MV-4-11 (cell line): ENCODE measurements around the gene SLC43A1.
"Not testable (repeated sequence)": the region's sequence is repeated elsewhere in the genome, so short reads cannot be mapped to it uniquely, and the experiment has no call there.

Experiments used
- DNase-seq: peaks from one replicate; lab custom pipeline; 2025; lab: John Stamatoyannopoulos, UW

SLC43A1 gene

DNA sequence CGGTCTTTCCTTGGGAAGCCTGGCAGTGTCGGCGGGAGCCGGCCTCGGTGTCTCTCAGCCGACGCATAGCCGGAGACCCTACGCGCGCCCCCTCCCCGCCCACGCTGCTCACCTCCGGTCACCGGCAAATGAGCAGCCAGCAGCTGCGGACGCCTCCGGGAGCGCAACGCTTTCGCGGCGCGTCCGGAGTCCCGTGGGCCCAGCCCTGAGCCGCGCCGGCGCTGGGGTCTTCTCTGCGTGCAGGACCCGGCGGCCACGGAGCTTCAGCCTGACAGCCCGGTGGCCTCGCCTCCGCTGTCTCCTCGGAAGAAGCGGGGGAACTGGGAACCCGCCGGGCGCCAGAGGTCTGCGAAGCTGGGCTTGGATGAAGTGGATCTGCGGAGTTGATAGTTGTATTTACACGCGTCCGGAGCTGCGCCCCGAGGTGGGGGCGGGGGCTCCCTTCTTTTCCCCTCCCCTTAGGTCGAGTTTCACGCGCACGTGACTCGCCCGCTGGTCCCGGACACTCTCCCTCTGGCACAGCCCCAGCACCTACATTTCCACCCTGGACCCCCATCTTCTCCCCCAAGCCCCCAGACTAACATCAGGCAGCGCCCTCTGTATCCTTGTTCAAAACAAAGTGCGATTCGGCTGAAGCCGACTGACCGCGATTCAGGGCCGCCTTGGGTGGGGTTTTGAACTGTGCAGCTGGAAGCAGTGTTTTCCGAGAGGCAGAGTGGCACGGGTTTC is at the start of gene SLC43A1:
Gene SLC43A1 (minus strand): TSS at position 371 of the 729 bp plus-strand sequence. CDS start 1,591 bp downstream, outside the sequence.
- peak; percentile 46 for DNase-seq

DNA sequence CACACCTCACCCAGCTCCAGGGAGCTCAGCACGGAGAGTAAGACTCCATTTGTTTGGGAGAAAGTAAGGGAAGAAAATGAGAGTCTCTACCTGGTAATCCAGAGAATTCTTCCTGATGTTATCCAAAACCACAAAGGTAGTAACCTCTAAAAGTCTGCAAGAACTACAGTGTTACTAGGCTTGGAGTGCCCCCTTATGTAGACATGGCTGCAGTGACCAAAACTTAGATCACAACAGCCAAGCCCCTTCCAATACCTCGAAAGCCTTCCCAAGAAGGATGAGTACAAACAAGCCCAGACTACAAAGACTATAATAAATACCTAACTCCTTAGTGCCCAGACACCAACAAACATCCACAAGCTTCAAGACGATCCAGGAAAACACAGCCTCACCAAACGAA is 47.1 kb upstream of the SLC43A1 start:
- no peak for DNase-seq

DNA sequence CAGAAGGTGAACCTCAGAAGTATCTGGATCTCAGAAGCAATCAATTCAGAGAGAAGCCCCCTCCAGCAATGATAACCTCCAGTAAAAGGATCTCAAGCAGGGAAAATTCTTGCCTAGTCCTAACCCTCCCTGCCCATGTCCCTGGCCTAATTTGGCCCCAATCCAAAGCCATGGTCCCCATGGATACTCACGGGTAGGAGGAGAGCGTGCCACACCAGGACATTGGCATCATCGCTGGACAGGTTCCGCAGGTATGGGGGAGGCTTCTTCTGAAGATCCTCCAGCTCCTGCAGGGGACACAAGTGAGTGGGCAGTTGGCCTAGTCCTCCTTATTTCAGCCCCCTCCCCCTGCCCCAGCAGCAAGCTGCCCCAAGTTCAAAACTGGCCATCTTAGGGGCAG is 44.6 kb upstream of the SLC43A1 start:
- no peak for DNase-seq

DNA sequence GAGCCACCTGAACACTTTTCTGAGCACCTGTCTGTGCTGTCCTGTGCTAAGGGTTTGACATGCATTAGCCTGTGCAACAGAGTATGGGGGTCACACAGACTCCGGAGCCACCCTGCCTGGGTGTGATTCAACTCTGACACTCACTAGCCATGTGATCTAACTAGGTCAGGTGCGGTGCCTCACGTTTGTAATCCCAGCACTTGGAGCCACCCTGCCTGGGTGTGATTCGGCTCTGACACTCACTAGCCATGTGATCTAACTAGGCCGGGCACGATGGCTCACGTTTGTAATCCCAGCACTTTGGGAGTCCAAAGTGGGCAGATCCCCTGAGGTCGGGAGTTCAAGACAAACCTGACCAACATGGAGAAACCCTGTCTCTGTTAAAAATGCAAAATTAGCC is 40.5 kb upstream of the SLC43A1 start:
- DNase-seq, result no peak

DNA sequence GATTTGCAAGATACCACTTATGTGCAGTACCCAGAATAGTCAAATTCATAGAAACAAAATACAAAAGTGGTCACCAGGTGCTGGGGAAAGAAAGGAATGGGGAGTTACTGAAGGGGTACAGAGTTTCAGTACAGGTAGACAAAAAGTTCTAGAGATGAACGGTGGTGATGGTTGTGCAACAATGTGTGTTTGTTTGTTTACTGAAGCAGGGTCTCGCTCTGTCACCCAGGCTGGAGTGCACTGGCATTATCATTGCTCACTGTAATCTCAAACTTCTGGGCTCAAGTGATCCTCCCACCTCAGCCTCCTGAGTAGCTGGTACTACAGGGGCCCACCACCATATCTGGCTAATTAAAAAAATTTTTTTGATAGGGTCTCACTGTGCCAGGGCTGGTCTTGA is 39.9 kb upstream of the SLC43A1 start:
- DNase-seq, result no peak

DNA sequence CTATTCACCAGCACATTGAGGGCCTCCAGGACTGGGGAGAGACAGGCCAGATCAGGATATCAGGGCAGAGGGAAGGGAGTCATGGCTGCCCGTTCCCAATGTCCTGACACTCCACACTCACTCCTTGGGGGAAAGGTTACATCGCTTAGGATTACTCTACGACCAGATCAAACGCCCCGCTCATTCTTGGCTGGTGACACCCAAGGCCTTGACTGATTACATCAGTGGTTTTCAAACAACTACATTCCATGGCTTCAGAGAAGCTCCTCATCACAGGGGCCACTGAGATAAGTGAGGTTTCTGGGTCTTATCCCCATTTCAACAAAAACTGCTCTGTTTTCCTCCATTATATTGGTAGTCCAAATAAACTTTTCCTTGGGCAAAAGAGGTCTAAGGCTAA is 37.0 kb upstream of the SLC43A1 start:
- no peak for DNase-seq

DNA sequence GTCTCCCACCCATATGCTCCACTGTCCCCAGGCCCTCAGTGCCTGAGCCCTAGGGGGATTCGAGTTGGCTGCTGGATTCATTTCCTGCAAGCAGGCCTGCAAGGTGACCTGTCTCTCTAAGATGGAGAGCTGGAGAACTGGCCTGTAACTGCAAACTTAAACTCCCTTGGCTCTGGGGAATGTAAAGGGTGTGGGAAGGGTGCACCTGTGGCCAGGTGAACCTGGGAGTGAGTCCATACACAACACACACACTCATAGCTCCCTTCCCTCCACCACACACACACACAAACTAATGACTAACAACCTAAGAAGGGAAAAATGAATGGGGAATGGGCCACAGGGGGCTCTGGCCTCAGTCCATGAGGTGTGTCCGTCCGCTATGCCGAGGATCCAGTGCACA is 36.4 kb upstream of the SLC43A1 start:
- DNase-seq, result no peak

DNA sequence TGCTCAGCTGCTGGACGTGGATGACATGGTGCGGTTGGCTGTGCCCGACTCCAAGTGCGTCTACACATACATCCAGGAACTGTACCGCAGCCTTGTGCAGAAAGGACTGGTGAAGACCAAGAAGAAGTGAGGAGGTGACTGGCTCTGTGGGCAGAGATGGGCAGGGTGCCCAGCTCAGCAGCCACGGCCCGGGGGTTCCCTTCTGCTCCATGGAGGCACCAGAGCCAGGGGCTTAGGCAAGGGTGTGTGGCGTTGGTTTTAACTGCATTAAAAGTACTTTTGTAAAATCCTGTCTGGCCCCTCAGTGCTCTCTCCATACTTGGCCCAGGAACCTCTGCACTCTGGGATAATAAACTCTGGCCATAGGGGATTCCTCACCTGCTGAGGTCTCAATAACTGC is 34.5 kb upstream of the SLC43A1 start:
- DNase-seq, result no peak

DNA sequence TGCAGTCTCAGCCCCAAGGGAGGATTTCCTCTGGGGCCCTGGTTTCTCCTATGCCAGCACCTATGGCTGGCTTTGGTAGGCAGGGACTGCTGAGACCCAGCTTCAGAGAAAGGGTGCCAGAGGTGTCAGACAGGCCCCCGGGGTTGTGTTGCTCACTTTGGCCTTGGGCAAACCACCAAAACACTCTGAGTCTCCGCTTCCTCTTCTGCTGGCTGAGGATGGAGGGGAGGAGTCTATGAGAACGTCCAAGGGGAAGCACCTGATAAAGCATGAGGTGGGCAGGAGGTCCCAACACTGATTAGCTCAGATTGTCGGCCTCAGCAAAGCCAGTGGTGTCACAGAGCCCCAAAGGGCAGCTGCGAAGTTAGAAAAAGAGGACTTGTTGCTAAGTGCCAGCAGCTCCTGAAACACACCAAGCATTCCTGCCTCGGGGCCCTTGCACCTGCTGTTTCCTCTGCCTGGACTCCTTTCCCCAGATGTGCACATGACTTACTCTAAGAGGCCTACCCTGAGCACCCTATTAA is 32.4 kb upstream of the SLC43A1 start:
- DNase-seq, result peak; percentile 72

DNA sequence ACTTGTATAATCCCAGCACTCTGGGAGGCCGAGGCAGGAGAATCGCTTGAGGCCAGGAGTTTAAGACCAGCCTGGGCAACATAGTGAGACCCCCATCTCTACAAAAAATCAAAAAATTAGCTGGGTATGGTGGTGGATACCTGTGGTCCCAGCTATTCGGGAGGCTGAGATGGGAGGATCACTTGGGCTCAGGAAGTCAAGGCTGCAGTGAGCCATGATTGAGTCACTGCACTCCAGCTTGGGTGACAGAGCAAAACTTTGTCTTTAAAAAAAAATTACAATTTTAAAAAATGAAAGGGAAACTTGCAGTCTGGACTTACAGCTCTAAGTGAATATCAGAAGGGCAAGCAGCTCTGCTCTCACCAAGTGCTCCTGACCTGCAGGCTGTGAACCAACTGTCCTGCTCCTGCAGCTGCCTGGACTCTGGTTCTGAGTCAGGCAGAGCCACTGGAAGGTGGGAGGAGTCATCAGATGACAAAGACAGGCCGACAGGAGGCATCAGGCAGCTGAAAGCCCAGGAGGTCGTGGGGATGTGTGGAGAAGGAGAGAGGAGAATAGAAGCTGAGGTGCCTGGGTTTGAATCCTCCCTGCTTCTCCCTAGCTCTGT is 31.5 kb upstream of the SLC43A1 start:
- DNase-seq, result peak; percentile 44

DNA sequence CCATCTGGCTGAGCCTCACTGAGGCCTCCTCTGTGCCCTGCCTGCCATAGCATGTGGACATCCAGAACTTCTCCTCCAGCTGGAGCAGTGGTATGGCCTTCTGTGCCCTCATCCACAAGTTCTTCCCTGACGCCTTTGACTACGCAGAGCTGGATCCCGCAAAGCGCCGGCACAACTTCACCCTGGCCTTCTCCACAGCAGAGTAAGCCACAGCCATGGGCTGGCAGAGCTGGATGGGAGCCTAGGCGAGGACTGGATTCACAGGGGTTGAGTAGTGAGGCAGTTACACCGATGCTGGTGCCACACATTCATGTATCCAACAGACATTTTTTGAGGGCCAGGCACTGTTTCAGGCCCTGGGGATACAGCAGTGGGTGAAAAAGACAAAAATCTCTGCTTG is 30.9 kb upstream of the SLC43A1 start:
- no peak for DNase-seq

DNA sequence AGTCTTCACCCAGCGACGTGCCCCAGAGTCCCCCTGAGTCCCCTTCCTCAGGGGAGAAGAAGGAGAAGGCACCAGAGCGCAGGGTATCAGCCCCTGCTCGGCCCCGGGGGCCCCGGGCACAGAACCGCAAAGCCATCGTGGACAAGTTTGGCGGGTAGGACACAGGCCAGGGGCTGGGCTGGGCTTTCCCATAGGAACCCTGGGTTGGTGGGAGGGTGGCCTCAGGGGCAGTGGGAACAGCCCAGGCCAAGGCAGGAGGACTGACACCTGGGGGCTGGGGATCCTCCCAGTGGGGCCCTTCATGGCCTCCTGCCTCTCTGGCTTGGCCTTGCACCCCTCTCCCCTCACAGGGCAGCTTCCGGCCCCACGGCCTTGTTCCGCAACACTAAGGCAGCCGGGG is 30.4 kb upstream of the SLC43A1 start:
- DNase-seq, result no peak

DNA sequence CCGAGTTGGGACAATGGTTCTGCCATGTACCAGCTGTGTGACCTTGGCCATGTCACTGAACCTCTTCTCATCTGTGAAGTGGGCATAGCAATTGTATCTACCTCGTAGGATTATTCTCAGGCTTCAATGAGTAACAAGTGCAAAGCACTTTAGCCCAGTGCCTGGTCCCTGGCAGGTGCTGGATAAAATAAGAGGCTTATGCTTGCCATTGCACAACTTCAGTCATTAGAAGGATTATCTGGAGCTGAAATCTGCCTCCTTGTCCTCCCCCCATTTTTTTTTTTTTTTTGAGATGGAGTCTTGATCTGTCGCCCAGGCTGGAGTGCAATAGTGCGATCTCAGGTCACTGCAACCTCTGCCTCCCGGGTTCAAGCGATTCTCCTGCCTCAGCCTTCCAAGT is 29.1 kb upstream of the SLC43A1 start:
- no peak for DNase-seq

DNA sequence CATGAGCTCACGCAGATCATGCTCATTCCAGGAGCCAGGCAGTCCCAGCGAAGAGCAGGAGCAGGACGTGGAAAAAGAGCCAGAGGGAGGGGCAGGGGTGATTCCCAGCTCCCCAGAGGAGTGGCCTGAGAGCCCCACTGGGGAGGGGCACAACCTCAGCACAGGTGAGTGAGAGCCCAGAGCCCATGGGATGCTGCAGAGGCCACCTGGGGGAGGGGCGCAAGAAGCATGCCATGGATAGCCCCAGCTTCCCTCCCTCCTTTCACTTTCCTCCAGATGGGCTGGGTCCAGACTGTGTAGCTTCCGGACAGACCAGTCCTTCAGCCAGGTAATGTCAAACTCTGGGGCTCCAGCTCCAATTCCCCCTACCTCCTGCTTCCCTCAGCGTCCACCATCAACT is 28.1 kb upstream of the SLC43A1 start:
- DNase-seq, result no peak

DNA sequence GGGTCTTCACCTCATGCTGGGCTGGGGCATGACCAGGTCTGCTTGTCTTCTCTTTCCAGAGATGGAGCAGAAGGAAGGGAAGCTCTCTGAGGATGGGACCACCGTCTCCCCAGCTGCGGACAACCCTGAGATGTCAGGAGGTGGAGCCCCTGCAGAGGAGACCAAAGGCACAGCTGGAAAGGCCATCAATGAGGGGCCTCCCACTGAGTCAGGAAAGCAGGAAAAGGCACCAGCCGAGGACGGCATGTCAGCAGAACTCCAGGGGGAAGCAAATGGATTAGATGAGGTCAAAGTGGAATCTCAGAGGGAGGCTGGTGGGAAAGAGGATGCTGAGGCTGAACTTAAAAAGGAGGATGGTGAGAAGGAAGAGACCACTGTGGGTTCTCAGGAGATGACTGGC is 27.1 kb upstream of the SLC43A1 start:
- no peak for DNase-seq

DNA sequence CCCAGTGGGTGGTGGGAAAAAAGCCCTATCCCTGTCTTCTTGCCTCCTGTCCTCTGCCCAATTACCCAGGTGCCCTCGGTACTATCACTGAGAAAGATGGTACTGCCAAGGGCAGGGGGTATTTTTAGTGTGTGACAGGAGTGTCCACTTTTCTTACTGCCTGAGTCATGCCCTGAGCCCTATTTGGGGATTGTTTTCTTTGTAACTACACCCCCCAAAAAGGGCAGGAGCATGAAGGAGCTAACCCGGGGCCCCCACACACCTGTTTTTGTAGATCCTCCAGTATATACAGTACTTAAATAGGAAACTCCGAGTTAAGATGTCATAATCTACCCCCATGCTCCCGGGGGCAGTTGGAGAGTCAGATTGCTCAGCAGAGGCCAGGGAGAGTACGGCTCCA is 25.7 kb upstream of the SLC43A1 start:
- no peak for DNase-seq

DNA sequence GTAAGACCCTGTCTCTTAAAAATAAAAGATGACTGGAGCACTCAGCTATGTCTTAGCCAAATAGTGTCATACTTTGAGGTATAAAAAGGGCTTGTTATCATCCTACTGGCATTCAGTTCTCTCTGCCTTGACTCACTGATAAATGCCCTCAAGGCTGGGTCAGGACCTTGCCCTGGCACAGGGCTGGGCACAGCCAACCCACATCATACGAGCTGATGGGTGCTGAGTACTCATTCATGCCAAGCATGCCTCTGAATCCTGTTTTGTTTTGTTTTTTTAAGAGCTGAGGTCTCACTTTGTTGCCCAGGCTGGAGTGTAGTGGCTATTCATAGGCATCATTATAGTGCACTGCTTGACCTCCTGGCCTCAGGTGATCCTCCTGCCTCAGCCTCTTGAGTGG is 23.8 kb upstream of the SLC43A1 start:
- no peak for DNase-seq

DNA sequence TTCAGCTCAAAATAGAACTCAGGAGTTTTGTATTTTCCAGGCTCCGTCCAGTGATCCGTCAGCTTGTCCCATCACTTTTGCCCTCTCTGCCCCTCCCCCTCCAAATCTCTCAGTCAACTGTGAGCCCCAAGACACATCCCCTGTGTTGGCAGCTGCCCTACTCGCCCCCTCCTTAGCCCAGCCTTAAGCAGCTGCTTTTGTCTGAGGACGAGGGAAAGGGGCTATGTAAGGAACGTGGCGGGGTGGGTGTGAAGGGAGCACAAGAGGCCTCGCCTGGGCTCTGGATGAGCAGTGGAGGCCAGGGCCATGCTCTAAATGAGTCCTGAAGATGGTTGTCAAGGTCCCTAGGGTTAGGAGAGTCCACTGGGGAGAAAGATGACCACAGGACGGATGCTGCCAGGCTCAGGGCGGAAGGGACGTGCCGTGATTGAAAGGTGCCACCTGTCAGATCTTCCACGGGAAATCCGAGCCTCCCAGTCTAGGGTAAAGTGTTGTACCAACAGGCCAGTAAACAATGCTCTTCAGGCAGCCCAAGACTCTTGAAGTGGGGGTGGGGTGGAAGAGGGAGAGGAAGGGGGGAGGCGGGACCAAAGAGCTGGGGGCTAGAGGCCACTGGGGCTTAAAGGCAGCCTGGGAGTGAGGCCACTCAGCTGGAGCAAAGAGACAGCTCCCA is 21.6 kb upstream of the SLC43A1 start, which contains the start of gene SMTNL1:
Gene SMTNL1 (plus strand): TSS at position 649 of the 673 bp plus-strand sequence. CDS start 5,048 bp downstream, outside the sequence.
- no peak for DNase-seq

DNA sequence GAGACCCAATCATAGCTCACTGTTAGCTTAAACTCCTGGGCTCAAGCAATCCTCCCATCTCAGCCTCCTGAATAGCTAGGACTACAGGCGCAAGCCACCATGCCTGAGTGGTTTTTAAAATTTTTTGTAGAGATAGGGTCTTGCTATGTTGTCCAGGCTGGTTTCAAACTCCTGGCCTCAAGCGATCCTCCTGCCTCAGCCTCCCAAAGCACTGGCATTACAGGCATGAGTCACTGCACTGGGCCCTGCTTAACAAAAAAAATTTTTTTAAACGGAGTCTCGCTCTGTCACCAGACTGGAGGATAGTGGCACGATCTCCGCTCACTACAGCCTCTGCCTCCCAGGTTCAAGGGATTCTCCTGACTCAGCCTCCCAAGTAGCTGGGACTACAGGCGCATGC is 18.9 kb upstream of the SLC43A1 start:
- not testable (repeated sequence) for DNase-seq

DNA sequence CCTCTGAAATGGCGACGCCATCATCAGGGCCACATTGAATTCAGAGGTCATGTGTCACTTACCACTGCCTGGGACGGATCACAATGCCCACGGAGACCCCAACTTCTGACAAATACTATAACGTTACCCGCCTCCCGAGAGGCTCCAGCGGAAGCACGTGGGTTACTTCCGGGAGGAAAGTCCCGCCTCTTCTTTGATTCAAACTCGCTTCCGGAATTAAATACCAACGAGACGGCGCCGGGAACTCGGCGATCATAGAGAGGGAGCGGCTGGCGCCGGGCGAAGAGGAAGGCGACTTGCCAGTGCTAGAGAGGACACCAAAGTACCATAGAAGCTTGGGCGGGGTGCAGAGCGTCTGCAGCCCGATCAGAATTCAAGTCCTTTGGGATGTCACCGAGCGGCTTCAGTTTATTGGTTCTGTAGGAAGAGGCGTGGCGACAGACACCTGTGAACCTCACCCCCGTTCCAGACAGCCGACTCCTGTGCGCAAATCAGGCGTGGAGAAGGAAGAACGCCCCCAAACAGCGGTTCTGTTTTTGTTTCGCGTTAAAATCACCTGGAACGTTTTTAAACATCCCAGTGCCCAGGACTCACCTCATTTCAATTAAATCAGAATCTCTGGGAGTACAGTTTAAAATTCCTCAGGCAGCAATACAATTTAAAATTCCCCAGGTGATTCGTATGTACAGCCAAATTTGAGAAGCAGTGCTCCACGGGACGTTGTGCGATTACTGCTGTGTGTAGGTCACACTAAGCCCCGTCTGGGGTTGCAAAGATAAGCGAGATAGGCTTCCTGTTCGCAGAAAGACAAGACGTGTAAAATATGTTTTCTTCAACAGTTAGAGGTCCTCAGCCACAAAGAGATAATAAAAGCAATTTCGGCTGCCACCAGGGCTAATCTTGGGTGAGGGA is 15.3 kb upstream of the SLC43A1 start, which contains the start of gene TIMM10:
Gene TIMM10 (minus strand): TSS at position 159 of the 912 bp plus-strand sequence. CDS start 565 bp downstream, outside the sequence.
- peak; percentile 98 for DNase-seq

DNA sequence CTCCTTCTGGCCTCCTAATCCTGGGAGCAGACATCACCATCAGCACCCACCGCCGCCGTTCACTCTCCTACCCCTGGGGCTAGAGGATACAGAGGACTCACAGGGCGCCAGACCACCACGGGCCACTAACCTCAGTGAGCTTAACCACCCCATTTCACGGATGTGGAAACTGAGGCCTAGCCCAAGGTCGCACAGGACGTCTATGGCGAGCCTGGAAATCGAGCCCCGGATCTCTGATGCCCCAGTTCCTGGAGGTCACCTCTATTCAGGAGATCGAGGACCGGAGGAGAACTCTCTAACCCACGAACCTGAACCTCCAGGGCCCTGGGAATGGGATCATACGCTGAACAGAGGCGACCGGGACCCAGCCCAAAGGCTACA is 14.7 kb upstream of the SLC43A1 start:
- no peak for DNase-seq

DNA sequence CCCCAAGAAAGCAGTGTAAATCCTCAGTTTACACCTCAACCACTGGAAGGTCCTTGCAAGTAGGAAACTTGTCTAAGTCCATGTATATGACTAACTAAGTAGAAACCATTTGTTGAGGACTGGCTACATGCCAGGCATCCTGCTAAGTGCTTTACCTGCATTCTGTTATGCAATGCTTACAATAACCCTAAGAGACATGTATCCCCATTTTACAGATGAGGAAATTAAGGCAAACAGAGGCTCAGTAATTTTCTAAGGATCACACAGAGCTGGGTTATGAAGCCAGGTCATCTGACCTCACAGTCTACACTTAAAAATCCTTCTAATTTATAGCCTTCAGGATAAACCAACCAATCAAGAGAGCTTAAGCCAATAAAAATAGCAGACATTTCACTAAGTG is 13.5 kb upstream of the SLC43A1 start:
- no peak for DNase-seq
